CD4-positive, alpha-beta T cell treated with Interferon gamma for 1 hour (primary cell): ENCODE measurements around the gene PMM2.
"Not testable (repeated sequence)": the region's sequence is repeated elsewhere in the genome, so short reads cannot be mapped to it uniquely, and the experiment has no call there.

ENCODE experiments used
- DNase-seq: peaks from one replicate; pipeline ENCODE4 v3.0.0-alpha.2; 2020

Gene PMM2

DNA sequence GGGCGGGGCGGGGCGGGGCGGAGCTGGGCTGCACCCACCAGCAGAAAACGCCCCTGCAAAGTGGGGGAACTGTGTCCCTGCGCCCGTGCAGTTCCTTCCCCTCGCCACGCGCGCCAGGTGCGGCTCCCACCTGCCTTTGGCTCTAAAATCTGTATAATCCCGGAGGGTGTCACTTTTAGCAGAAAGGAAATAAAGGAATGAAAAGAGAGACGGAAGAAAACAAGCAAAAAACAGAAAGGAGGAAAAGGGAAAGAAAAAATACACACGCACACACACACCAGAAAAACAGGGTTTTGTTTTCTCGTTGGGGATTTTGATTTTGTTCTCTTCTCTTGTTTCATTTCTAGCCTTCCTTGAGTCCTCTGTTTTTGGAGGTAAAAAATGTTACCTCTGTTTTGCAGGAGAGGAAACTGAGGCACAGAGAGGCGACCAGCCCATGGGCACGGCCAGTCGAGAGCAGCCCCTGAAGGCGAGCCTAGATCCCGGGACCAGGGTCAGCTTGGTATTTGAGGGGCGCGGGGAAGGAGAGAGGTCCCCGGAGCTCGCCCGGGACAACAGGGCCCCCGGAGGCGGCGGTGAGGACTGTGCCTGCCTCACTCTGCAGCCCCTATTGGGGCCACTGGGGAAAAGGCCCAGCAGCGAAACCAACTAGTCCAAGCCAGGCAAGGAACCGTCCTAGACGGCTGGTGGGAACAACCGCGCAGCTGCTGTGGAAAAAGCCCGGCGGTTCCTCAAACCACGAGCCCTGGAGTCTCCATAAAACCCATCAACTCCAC is 71.8 kb downstream of the PMM2 start:
- no peak for DNase-seq

- DNase-seq: not testable (repeated sequence)
Measured at GRCh38 chr16:8869988-8870241, 72.3 kb downstream of the PMM2 start.

GRCh38 chr16:8872071-8872470 is 74.4 kb downstream of the PMM2 start:
- DNase-seq: no peak

- no peak for DNase-seq
Measured at GRCh38 chr16:8872967-8873865, 75.6 kb downstream of the PMM2 start.

- not testable (repeated sequence) for DNase-seq
Measured at GRCh38 chr16:8873866-8874195, 76.2 kb downstream of the PMM2 start.

DNA sequence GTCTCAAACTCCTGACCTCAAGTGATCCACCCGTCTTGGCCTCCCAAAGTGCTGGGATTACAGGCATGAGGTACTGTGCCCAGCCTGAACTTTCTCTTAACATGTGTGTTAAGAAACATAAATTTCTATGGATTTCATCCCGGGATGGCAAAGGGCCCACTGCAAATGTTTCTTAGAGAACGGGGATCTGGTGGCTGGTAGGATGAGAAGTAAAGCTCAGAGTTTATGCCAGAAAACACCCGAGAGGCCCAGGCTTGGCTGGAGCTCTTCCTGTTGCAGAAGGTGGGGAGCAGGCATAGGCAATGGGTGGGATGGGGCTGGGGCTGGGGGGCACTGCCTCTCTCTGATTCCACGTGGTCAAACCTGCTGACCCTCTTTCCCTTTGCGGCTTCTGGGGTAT is 76.7 kb downstream of the PMM2 start:
- DNase-seq: no peak

DNA sequence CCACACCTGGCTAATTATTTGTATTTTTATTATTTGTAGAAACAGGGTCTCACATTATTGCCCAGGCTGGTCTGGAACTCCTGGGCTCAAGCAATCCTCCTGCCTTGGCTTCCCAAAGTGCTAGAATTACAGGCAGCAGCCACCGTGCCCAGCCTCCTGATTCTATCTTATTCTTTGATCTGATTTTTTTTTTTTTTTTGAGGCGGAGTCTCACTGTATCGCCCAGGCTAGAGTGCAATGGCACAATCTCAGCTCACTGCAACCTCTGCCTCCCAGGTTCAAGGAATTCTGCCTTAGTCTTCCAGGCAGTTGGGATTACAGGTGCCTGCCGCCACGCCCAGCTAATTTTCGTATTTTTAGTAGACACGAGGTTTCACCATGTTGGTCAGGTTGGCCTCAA is 77.7 kb downstream of the PMM2 start:
- not testable (repeated sequence) for DNase-seq

- no peak for DNase-seq
Measured at GRCh38 chr16:8877894-8878522, 80.4 kb downstream of the PMM2 start.

- no peak for DNase-seq
Measured at GRCh38 chr16:8878523-8878911, 80.9 kb downstream of the PMM2 start.

DNA sequence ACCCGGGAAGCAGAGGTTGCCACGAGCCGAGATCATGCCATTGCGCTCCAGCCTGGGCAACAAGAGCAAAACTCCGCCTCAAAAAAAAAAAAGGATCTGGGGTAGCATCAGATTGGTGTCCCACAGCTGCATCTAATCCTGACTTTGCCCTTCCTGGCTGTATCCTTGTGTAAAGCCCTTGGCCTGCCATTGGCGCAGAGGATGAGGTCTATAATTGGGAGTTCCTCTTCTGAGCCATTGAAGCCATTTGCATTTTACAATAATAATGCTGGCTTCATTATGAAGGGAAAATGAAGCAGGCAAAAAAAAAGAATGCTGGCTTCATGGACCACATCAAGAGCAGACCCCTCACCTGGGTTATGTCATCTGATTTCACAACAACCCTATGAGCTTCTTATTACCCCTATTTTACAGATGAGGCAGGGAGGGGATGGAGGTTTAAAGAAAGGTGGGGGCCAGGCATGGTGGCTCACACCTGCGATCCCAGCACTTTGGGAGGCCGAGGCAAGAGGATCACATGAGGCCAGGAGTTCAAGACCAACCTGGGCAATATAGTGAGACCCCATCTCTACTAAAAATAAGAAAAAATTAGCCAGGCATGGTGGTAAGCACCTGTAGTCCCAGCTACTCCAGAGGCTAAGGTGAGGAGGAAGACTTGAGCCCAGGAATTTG is 83.3 kb downstream of the PMM2 start:
- no peak for DNase-seq

GRCh38 chr16:8882041-8882617 is 84.5 kb downstream of the PMM2 start, which contains the start of gene LITAFD:
LITAFD (plus strand) TSS chr16:8882351; CDS start chr16:8884356, 2,005 bp downstream.
- DNase-seq: no peak

- DNase-seq: no peak
Measured at GRCh38 chr16:8882725-8883377, 85.2 kb downstream of the PMM2 start.

GRCh38 chr16:8885674-8886592 is 88.3 kb downstream of the PMM2 start:
- DNase-seq: no peak

- DNase-seq: no peak
Measured at GRCh38 chr16:8886593-8887430, 89.2 kb downstream of the PMM2 start.

DNA sequence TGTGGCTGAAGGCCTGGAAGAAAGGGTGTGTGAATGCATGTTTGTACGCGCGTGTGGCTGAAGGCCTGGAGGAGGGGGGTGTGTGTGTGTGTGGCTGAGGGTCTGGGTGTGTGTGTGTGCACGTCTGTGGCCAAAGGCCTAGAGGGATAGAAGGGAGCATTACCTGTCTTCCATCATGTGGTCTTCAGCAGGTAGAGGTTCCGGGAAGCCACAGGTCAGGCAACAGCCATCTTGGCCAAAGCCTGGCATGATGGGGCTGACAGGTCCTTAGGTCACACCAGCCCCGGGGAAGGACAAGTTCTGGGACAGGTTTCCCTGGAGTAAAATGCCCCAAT is 89.8 kb downstream of the PMM2 start:
- DNase-seq: no peak

- no peak for DNase-seq
Measured at GRCh38 chr16:8887952-8888560, 90.4 kb downstream of the PMM2 start.

DNA sequence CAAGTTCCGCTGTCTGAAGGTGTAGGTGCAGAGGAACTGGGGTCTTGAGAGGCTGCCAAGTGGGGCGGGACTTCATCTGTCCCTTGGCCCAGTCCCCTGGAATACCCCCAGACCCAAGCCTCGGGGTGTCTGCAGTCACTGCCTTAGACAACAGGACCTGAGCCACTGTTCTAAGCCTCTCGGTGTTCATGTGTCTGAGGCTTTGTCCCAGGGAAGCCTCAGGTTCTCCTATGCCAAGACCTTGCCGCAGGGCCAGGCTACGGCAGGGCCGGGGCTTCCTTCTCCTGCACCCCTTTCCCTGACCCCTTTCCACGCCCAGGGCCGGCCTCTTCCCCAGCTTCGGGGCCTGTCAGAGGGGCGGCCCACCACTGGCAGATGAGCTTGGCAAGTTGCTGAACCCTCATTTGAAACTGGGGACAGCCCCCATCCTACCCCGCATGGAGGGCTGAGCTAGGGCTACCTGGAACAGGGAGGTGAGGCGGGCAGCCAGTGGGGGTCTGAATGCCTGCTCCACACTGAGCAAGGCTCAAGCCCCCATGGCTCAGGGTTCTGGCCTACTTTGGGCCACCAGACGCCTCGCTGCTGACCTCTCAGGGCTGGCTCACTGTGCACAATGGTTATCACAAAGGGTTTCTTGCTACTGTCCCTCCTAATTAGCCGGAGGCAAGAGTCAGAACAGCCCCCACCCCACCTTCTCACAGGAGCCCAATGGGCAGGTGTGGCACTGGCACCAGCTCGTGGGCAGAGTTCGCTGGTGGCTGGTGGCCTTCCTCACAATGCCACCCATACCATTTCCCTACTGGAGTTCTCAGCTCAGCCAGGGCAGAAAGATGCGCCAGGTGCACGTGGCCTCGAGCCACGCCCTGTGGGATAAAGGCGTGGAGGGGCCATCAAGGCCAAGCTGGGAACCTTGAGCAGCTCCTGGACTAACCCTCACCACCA is 91.6 kb downstream of the PMM2 start:
- no peak for DNase-seq

DNA sequence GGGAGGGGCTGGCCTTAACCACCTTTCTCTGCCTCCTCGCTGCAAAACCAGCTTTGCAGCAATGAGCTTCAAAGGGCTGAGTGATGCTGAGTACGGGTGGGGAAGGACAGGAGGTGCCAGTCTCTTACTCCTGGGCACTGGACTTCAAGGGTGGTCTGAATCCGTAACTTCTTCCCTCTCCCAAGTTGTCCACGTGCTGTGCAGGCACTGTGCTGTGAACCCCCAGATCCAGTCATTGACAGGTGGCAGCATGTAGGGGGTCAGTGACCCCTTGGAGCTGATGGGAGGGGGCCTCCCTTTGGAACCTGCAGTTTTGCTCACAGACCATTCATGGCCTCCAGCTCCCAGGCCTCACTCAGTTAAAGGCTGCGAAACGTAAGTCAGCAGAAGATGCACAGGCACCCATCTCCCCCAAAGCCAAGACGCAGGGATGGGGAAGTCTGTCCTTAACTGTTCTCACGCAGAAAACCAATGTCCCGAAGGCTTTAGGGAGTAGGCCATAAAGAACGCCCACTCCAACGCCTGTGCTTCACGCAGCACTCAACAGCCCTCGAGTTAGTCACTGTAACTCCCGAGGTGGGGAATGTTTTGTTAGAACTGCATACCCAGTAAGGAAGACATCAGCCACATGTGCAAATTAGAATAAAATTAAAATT is 92.4 kb downstream of the PMM2 start:
- DNase-seq: no peak
